ENCODE results near the gene UBE4B. TPM values are rescaled to one million over a fixed set of nuclear protein-coding genes. Genes with fewer than 3 reads are reported as not detected.

The UBE4B gene
- total RNA-seq, 1 experiment from 2014 or later, result 44.7 TPM

DNA sequence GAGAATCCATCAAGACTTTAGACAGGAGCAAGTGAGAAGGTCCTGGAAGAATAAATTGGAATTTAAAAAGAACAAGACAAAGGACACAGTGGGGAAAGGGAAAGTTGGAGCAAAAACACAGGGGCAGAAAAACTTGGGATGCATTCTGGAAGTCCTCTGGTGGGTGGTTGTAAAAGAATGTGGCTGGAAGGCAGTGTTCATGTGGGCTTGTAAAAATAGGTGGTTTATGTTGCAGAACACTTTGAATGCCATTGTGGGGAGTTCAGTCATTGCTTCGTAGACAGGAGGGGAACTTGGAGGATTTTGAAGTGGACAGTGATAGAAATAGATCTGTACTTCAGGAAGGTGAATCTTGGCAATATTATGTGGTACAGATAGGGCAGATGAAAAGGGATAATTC lies 192.8 kb downstream of the UBE4B start:
- Histone ChIP-seq H3K4me2 (ENCODE audit: low read length) (no peak overlapping the region), H3K79me2 (ENCODE audit: insufficient read depth, low read length) (peaks cover 77% of the 10 kb centered on the region), H3K4me1 (ENCODE audit: control insufficient read depth in 1 of 2, insufficient read depth in 2 of 2, low read length in 2 of 2) (peaks cover 5 to 17% of the 10 kb centered on the region in 2 experiments), H2AFZ (ENCODE audit: low read depth, low read length, poor library complexity, severe bottlenecking) (no peak overlapping the region), H3K9ac (ENCODE audit: low read length) (no peak overlapping the region), H3K9me3 (ENCODE audit: control insufficient read depth in 1 of 2, insufficient read depth in 1 of 2, low read depth in 1 of 2, low read length in 2 of 2) (no peaks in the 10 kb centered on the region), H3K36me3 (ENCODE audit: control insufficient read depth in 1 of 2, insufficient read depth in 2 of 2, low read length in 2 of 2) (no peaks in the 10 kb centered on the region), H3K27ac (ENCODE audit: low read depth, low read length) (no peak overlapping the region), H3K9me2 (ENCODE audit: insufficient read depth) (no peaks in the 10 kb centered on the region), H3K27me3 (ENCODE audit: insufficient read depth, low read length) (no peaks in the 10 kb centered on the region), H3K4me3 (replicated peaks in 1 of 2; ENCODE audit: low read depth in 1 of 2, low read length in 2 of 2) (no peak overlapping the region), H4K20me1 (ENCODE audit: insufficient read depth) (0 out of 2 replicates have a peak, but pooled peaks cover 2% of the 10 kb centered on the region)
- ChIA-PET RAD21 (ENCODE audit: low non-redundant PET in 1 of 2, low total read pairs in 2 of 2, uncharacterized antibody in 2 of 2, unreplicated experiment in 2 of 2) (no interaction called here), CTCF (interaction anchor here (4.3 kb wide), 1 partner anchor 16 kb away, joined by 27 read pairs; the partner anchor contains the start of gene KIF1B), POLR2A (no interaction called here)
- no peak for DNase-seq (ENCODE audit: low read depth, low spot score)
- intact Hi-C loops (cut with micrococcal nuclease), result no loop called here
- no peak for ATAC-seq
- no peak for TF ChIP-seq JUND (IDR thresholded peaks at IDR 0.05)
- TF ChIP-seq ZFX (IDR thresholded peaks at IDR 0.05), result no peak
- no peak for TF ChIP-seq ELF1 (IDR thresholded peaks at IDR 0.05; ENCODE audit: borderline replicate concordance, low read depth)
- TF ChIP-seq SP1 (IDR thresholded peaks at IDR 0.05; ENCODE audit: low read depth), result no peak
- no peak for TF ChIP-seq REST (IDR thresholded peaks at IDR 0.05; ENCODE audit: low read depth)
- no peak for TF ChIP-seq CBX3 (IDR thresholded peaks at IDR 0.05; ENCODE audit: low read depth)
- TF ChIP-seq POLR2A (IDR thresholded peaks at IDR 0.05; ENCODE audit: borderline replicate concordance, extremely low read depth, insufficient read depth, insufficient read length), result no peak
- no TSS peak for BruUV-seq (replicated peaks)

- intact Hi-C loops (cut with micrococcal nuclease), result no loop called here
- Histone ChIP-seq H3K4me1 (ENCODE audit: control insufficient read depth in 1 of 2, insufficient read depth in 2 of 2, low read length in 2 of 2) (peaks cover 10 to 27% of the 10 kb centered on the region in 2 experiments), H2AFZ (ENCODE audit: low read depth, low read length, poor library complexity, severe bottlenecking) (no peak overlapping the region), H3K4me3 (replicated peaks in 1 of 2; ENCODE audit: low read depth in 1 of 2, low read length in 2 of 2) (no peak overlapping the region), H3K9me2 (ENCODE audit: insufficient read depth) (no peaks in the 10 kb centered on the region), H3K9ac (ENCODE audit: low read length) (no peak overlapping the region), H3K4me2 (ENCODE audit: low read length) (no peak overlapping the region), H3K36me3 (ENCODE audit: control insufficient read depth in 1 of 2, insufficient read depth in 2 of 2, low read length in 2 of 2) (no peaks in the 10 kb centered on the region), H3K9me3 (ENCODE audit: control insufficient read depth in 1 of 2, insufficient read depth in 1 of 2, low read depth in 1 of 2, low read length in 2 of 2) (no peaks in the 10 kb centered on the region), H3K27ac (ENCODE audit: low read depth, low read length) (no peak overlapping the region), H3K79me2 (ENCODE audit: insufficient read depth, low read length) (peaks cover 70% of the 10 kb centered on the region), H3K27me3 (ENCODE audit: insufficient read depth, low read length) (no peaks in the 10 kb centered on the region), H4K20me1 (ENCODE audit: insufficient read depth) (no peaks in the 10 kb centered on the region)
- DNase-seq (ENCODE audit: low read depth, low spot score) (no peak), ATAC-seq (no peak)
- POLR2A ChIA-PET, result no interaction called here
- TF ChIP-seq ZNF274 (IDR thresholded peaks at IDR 0.05; ENCODE audit: low read depth, low read length) (no peak), JUND (IDR thresholded peaks at IDR 0.05) (no peak), ELF1 (IDR thresholded peaks at IDR 0.05; ENCODE audit: borderline replicate concordance, low read depth) (no peak), CEBPB (IDR thresholded peaks at IDR 0.05; ENCODE audit: low read depth) (no peak), EZH2 (IDR thresholded peaks at IDR 0.05) (no peak)
- TF ChIP-seq, protein P1, sequence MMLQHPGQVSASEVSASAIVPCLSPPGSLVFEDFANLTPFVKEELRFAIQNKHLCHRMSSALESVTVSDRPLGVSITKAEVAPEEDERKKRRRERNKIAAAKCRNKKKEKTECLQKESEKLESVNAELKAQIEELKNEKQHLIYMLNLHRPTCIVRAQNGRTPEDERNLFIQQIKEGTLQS (IDR thresholded peaks at IDR 0.05), result no peak
- RAD21 ChIA-PET (ENCODE audit: low non-redundant PET in 1 of 2, low total read pairs in 2 of 2, uncharacterized antibody in 2 of 2, unreplicated experiment in 2 of 2), result no interaction called here
- CTCF ChIA-PET, result interaction anchor here (4.3 kb wide), 1 partner anchor 18 kb away, joined by 27 read pairs; the partner anchor contains the start of gene KIF1B
- BruUV-seq (replicated peaks), result no TSS peak
Observed at GRCh38 chr1:10228528-10228927, 195.8 kb downstream of the UBE4B start.
